ENCODE data around the gene LRIG1. TPM values are rescaled to one million over a fixed set of nuclear protein-coding genes. Genes with fewer than 3 reads are reported as not detected.
A peak's percentile ranks its signal among the peaks of the same experiment; 100 is the strongest.

The LRIG1 gene, protein sequence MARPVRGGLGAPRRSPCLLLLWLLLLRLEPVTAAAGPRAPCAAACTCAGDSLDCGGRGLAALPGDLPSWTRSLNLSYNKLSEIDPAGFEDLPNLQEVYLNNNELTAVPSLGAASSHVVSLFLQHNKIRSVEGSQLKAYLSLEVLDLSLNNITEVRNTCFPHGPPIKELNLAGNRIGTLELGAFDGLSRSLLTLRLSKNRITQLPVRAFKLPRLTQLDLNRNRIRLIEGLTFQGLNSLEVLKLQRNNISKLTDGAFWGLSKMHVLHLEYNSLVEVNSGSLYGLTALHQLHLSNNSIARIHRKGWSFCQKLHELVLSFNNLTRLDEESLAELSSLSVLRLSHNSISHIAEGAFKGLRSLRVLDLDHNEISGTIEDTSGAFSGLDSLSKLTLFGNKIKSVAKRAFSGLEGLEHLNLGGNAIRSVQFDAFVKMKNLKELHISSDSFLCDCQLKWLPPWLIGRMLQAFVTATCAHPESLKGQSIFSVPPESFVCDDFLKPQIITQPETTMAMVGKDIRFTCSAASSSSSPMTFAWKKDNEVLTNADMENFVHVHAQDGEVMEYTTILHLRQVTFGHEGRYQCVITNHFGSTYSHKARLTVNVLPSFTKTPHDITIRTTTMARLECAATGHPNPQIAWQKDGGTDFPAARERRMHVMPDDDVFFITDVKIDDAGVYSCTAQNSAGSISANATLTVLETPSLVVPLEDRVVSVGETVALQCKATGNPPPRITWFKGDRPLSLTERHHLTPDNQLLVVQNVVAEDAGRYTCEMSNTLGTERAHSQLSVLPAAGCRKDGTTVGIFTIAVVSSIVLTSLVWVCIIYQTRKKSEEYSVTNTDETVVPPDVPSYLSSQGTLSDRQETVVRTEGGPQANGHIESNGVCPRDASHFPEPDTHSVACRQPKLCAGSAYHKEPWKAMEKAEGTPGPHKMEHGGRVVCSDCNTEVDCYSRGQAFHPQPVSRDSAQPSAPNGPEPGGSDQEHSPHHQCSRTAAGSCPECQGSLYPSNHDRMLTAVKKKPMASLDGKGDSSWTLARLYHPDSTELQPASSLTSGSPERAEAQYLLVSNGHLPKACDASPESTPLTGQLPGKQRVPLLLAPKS
- 100 to 1,000 TPM in 2 of 6 donors, 10 to 100 TPM in 4; 45.2 to 119 (median 81.9) TPM for total RNA-seq

DNA sequence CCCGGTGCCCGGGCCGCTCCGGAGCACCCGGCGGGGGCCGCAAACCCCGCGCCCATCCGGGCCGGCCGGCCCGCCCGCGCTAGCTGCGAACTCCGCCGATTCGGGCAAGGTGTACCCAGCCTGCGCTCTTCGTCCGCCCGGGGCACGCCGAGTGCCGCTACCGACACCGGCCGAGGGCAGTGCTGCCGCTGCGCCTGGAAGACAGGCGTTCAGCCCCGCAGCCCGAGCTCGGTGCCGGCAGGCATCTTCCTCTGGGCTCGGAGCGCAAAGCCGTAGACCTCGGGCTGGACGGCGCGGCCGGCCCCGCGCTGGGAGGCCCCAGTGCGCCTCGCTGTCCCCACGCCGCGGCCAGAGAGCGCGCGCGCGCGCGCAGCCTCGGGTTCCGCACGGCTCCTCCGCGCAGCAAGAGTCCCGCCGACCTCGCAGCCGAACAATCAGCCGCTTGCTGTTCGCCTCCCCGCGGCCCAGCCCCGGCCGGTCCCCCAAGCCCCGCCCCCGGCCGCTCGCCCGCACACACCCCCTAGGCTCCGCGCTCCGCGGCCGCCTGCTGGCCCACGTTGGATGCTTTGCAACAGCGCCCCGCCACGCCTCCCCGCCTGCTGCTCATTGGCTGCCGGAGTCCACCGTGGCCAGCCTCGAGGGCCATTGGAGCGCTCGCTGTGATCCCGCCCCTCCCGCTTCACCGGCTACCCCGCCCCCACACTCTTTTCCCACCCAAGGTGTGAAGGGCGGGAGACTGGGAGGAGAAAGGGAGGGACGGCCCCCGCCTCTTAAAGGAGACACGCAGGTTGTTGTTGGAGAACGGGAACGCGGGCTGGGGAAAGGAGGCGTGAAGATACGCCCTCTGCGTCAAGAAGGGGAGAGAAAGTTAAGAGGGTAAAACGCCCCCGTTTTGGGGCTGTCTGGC is at the start of gene LRIG1:
Gene LRIG1, minus strand, starts transcription at position 447 of the 907 bp plus-strand sequence. CDS start 615 bp downstream, outside the sequence.
- Histone ChIP-seq H3K4me1 (peaks cover 17 to 40% (median 27%) of the 10 kb centered on the region in 4 donors), H3K27me3 (no peaks in the 10 kb centered on the region), H3K9me3 (no peaks in the 10 kb centered on the region), H3K36me3 (no peaks in the 10 kb centered on the region), H3K27ac (peak within 1 kb of the TSS; percentile 84 to 94 (median 88)), H3K4me3 (peak within 1 kb of the TSS; percentile 75 to 97 (median 86))
- peak; percentile 22 to 62 (median 51) for TF ChIP-seq CTCF (IDR thresholded peaks at IDR 0.05)
- peak in 1 of 4 donors; percentile 52 for TF ChIP-seq EP300 (IDR thresholded peaks at IDR 0.05)
- peak in 3 of 4 donors; percentile 35 to 86 (median 75) for TF ChIP-seq POLR2A (IDR thresholded peaks at IDR 0.05)
- peak in 1 of 2 donors; percentile 86 for TF ChIP-seq POLR2AphosphoS5 (IDR thresholded peaks at IDR 0.05)
- DNase-seq (peak; percentile 99 to 100), ATAC-seq (ENCODE audit: low FRiP score in 2 of 2) (peak; percentile 97 to 99)
- WGBS, 2 donors, result 0% methylated on average over 8 to 30 of the region's 109 CpGs

DNA sequence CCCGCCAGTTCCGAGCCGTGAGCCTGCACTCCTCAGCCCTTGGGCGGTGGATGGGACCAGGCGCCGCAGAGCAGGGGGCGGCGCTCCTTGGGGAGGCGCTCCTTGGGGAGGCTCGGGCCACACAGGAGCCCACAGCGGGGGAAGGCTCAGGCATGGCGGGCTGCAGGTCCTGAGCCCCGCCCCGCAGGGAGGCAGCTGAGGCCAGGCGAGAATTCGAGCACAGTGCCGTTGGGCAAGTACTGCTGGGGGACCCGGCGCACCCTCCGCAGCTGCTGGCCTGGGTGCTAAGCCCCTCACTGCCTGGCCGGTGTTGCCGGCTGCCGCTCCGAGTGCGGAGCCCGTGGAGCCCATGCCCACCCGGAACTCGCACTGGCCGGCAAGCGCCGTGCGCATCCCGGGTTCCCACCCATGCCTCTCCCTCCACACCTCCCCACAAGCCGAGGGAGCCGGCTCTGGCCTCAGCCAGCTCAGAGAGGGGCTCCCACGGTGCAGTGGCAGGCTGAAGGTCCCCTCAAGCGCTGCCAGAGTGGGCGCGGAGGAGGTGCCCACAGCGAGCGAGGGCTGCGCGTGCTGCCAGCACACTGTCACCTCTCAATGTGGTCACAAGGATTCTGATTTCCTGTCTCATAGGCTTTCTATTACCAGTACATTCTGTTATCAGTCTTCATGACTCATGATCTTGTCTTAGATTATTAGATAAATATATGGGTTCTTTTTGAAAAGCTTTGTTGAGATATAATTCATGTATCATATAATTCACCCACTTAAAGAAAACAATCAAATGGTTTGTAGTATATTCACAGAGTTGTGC is 44.0 kb upstream of the LRIG1 start:
- Histone ChIP-seq H3K27me3 (no peaks in the 10 kb centered on the region), H3K36me3 (no peaks in the 10 kb centered on the region), H3K9me3 (no peaks in the 10 kb centered on the region), H3K27ac (no peak overlapping the region), H3K4me1 (no peaks in the 10 kb centered on the region), H3K4me3 (no peak overlapping the region)
- no peak for TF ChIP-seq POLR2A (IDR thresholded peaks at IDR 0.05)
- TF ChIP-seq CTCF (IDR thresholded peaks at IDR 0.05), result no peak
- no peak for TF ChIP-seq EP300 (IDR thresholded peaks at IDR 0.05)
- TF ChIP-seq POLR2AphosphoS5 (IDR thresholded peaks at IDR 0.05), result no peak
- DNase-seq, result peak in 1 of 2 donors; percentile 78
- no peak for ATAC-seq (ENCODE audit: low FRiP score in 2 of 2)
- 80 to 97% methylated on average over 6 to 20 of the region's 43 CpGs for WGBS, 2 donors

DNA sequence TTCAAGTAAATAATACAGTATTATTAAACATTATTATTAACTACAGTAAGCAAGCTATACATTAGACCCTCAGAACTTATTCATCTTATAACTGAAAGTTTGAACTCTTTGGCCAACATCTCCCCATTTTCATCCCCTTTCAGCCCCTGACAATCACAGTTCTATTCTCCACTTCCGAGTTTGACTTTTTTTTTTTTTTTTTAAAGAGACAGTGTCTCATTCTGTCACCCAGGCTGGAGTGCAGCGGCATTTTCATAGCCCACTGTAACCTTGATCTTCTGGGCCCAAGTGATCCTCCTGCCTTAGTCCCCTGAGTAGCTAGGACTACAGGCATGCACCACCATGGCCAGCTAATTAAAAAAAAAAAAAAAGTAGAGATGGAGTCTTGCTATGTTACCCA is 41.3 kb upstream of the LRIG1 start:
- no peak overlapping the region for H3K4me3 ChIP-seq
- H3K9me3 ChIP-seq, result no peaks in the 10 kb centered on the region
- no peaks in the 10 kb centered on the region for H3K4me1 ChIP-seq
- no peak for TF ChIP-seq CTCF (IDR thresholded peaks at IDR 0.05)
- TF ChIP-seq EP300 (IDR thresholded peaks at IDR 0.05), result no peak
- TF ChIP-seq POLR2A (IDR thresholded peaks at IDR 0.05), result no peak
- no peak for TF ChIP-seq POLR2AphosphoS5 (IDR thresholded peaks at IDR 0.05)
- no peaks in the 10 kb centered on the region for H3K36me3 ChIP-seq
- WGBS, 2 donors, result 63 to 64% methylated on average over 2 of the region's 2 CpGs
- no peaks in the 10 kb centered on the region for H3K27me3 ChIP-seq
- no peak overlapping the region for H3K27ac ChIP-seq
- no peak for ATAC-seq (ENCODE audit: low FRiP score in 2 of 2)
- DNase-seq, result no peak

Data from upper lobe of left lung (tissue), 6 donors.